K562 (cell line): Measurements from ENCODE around the gene ANO10. TPM values are rescaled to one million over a fixed set of nuclear protein-coding genes. Genes with fewer than 3 reads are reported as not detected.

Experiments used
- BACH1 ChIP-seq: fragments of 200-800 bp; sonication (Bioruptor generic); IDR thresholded peaks from 2 replicates; pipeline ENCODE4 v1.6.1; 2016; ENCODE audit warnings: missing genetic modification characterization, missing compliant biosample characterization
- CBX2 ChIP-seq: fragments of 200-600 bp; sonication (generic); IDR thresholded peaks from one replicate; pipeline ENCODE4 v1.6.1; 2012; ENCODE audit warnings: mild to moderate bottlenecking, low read length, inconsistent platforms; ENCODE audit not compliant: insufficient read depth, poor library complexity, severe bottlenecking
- CREB1 ChIP-seq, 2 experiments: sonication (generic) in 1 of 2; formaldehyde crosslinking in 1 of 2; IDR thresholded peaks; 2 replicates each; pipeline versions ENCODE4 v1.6.1 to v1.8.0; 2012 to 2022; ENCODE audit warnings: inconsistent platforms in 1 of 2, mild to moderate bottlenecking in 1 of 2, missing genetic modification reagents in 1 of 2, moderate library complexity in 1 of 2
- CREM ChIP-seq: IDR thresholded peaks from 2 replicates; pipeline ENCODE4 v1.6.1; 2014; ENCODE audit warnings: antibody characterized with exemption, low read depth
- HOXB6 ChIP-seq: fragments of 250-450 bp; sonication (Bioruptor Pico); IDR thresholded peaks from 2 replicates; pipeline ENCODE4 v1.5.1; 2022; ENCODE audit warnings: mild to moderate bottlenecking, borderline replicate concordance
- KLF16 ChIP-seq: IDR thresholded peaks from 2 replicates; pipeline ENCODE4 v1.6.1; 2016; ENCODE audit warnings: antibody characterized with exemption
- LARP7 ChIP-seq: fragments of 450-650 bp; IDR thresholded peaks from 2 replicates; pipeline ENCODE4 v1.6.1; 2016
- MAFG ChIP-seq: fragments of 450-650 bp; conservative IDR thresholded peaks from 2 replicates; pipeline ENCODE4 v1.6.1; 2016; ENCODE audit warnings: missing genetic modification characterization, missing compliant biosample characterization
- POLR2AphosphoS5 ChIP-seq: IDR thresholded peaks from 2 replicates; pipeline ENCODE4 v1.6.1; 2011; ENCODE audit warnings: mild to moderate bottlenecking, low read depth, low read length, moderate library complexity; ENCODE audit not compliant: control insufficient read depth, insufficient read depth
- POLR3G ChIP-seq: IDR thresholded peaks from 2 replicates; pipeline ENCODE4 v1.6.1; 2011; ENCODE audit not compliant: insufficient read length, insufficient replicate concordance; ENCODE audit errors: extremely low read depth
- RBM25 ChIP-seq: fragments of 200-400 bp; formaldehyde crosslinking; IDR thresholded peaks from 2 replicates; pipeline ENCODE4 v1.6.1; 2018; ENCODE audit warnings: low read length, low read depth, moderate library complexity; ENCODE audit not compliant: severe bottlenecking
- RBM34 ChIP-seq: fragments of 200-400 bp; formaldehyde crosslinking; IDR thresholded peaks from 2 replicates; pipeline ENCODE4 v1.6.1; 2018; ENCODE audit warnings: low read length, borderline replicate concordance; ENCODE audit not compliant: insufficient read depth
- TAL1 ChIP-seq: fragments of 450-650 bp; IDR thresholded peaks from 2 replicates; pipeline ENCODE4 v1.6.1; 2016; ENCODE audit warnings: mild to moderate bottlenecking
- TBP ChIP-seq: optimal IDR thresholded peaks from 2 replicates; pipeline ENCODE3; 2011; ENCODE audit warnings: low read depth, low read length, improper control_type of control experiment
- ZNF143 ChIP-seq: sonication (generic); formaldehyde crosslinking; IDR thresholded peaks from 2 replicates; pipeline ENCODE4 v1.9.0; 2022; ENCODE audit warnings: mild to moderate bottlenecking, missing genetic modification reagents
- ZNF57 ChIP-seq: fragments of 450-650 bp; formaldehyde crosslinking; IDR thresholded peaks from 2 replicates; pipeline ENCODE4 v1.4.0; 2020; ENCODE audit warnings: mild to moderate bottlenecking, moderate library complexity
- ZNF584 ChIP-seq: fragments of 200-800 bp; sonication (Bioruptor generic); IDR thresholded peaks from 2 replicates; pipeline ENCODE4 v1.6.1; 2016; ENCODE audit warnings: low read depth, mild to moderate bottlenecking, missing genetic modification characterization, missing compliant biosample characterization
- polyA plus RNA-seq, 8 experiments: library from polyadenylated mRNA; depleted of rRNA in 4 of 8; stranded (reverse) in 5 of 8; unstranded in 3 of 8; fragments of >200 nt; fragmentation: Nextera tagmentation in 2 of 8; fragmentation: Illumina TruSeq in 1 of 8; extraction: Ambion mirVana in 2 of 8; extraction: Trizol in 1 of 8; gene quantifications; 2 replicates each; pipeline versions ENCODE4 v1.2.1 to v1.2.3, GENCODE V29; 2011 to 2014; ENCODE audit warnings: inconsistent platforms in 1 of 8, missing spikeins in 1 of 8
- total RNA-seq, 7 experiments: library from RNA; depleted of rRNA in 6 of 7; stranded (reverse); fragments of >200 nt in 6 of 7; fragmentation: Illumina TruSeq in 2 of 7; extraction: Trizol in 2 of 7; gene quantifications; 2 replicates each; pipeline versions ENCODE4 v1.2.1 to v1.2.3, GENCODE V29; 2011 to 2021; ENCODE audit warnings: low replicate concordance in 1 of 7
- TF ChIP-seq, protein P1 (sequence below): IDR thresholded peaks from 3 replicates; pipeline ENCODE4 v1.6.1; 2011; ENCODE audit warnings: borderline replicate concordance, mild to moderate bottlenecking, moderate library complexity; ENCODE audit not compliant: insufficient read length; ENCODE audit errors: extremely low read depth
- TF ChIP-seq, protein P2 (sequence below), 2 experiments: IDR thresholded peaks; 2 replicates each; pipeline ENCODE4 v1.6.1; 2012; ENCODE audit warnings: improper control_type of control experiment in 2 of 2, low read depth in 2 of 2, low read length in 2 of 2, borderline replicate concordance in 1 of 2
- TF ChIP-seq, protein P3 (sequence below), 2 experiments: fragments of 450-650 bp; IDR thresholded peaks; 2 replicates each; pipeline ENCODE4 v1.6.1; 2016
- TF ChIP-seq, protein P4 (sequence below): fragments of 250-450 bp; sonication (Bioruptor Pico); IDR thresholded peaks from 2 replicates; pipeline ENCODE4 v1.8.0; 2022; ENCODE audit warnings: inconsistent platforms

ANO10 gene
- total and polyA plus RNA-seq, 9 of the 15 experiments (the other 6 are each of a cell fraction or from before 2014, with no cell fraction given) = 6.4 to 46.0 (median 32.3) TPM

DNA sequence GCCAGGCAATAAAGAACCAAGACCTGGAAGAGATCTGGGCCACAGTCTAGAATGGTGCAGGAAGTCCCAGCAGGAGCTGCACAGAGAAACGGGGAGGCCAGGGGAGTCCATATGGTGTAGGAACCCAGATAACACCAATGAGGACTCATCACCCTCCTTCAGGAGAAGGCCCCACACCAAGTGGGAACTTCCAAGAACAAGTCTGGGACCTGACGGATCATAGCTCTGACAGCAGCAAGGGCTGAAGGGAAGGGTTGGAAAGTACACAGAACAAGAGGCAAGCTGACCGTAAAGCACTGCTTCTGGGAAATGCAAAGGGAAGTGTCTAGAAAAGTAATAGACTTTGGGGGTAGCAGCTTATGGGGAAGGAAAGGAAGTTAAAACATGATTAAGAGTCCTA, 34.5 kb downstream of the ANO10 start (continued):
- peak; percentile 28; the same call in 1 of the 2 replicates for TF ChIP-seq BACH1 (tag)
- no peak for TF ChIP-seq ZNF143
- TF ChIP-seq RBM34 = no peak
- no peak for TF ChIP-seq TBP
- TF ChIP-seq POLR2AphosphoS5 = no peak
- TF ChIP-seq TAL1 = no peak
- no peak for TF ChIP-seq LARP7
- TF ChIP-seq KLF16 = no peak
- TF ChIP-seq, protein P1, sequence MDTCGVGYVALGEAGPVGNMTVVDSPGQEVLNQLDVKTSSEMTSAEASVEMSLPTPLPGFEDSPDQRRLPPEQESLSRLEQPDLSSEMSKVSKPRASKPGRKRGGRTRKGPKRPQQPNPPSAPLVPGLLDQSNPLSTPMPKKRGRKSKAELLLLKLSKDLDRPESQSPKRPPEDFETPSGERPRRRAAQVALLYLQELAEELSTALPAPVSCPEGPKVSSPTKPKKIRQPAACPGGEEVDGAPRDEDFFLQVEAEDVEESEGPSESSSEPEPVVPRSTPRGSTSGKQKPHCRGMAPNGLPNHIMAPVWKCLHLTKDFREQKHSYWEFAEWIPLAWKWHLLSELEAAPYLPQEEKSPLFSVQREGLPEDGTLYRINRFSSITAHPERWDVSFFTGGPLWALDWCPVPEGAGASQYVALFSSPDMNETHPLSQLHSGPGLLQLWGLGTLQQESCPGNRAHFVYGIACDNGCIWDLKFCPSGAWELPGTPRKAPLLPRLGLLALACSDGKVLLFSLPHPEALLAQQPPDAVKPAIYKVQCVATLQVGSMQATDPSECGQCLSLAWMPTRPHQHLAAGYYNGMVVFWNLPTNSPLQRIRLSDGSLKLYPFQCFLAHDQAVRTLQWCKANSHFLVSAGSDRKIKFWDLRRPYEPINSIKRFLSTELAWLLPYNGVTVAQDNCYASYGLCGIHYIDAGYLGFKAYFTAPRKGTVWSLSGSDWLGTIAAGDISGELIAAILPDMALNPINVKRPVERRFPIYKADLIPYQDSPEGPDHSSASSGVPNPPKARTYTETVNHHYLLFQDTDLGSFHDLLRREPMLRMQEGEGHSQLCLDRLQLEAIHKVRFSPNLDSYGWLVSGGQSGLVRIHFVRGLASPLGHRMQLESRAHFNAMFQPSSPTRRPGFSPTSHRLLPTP = no peak
- TF ChIP-seq MAFG (tag) = no peak
- TF ChIP-seq, protein P2, sequence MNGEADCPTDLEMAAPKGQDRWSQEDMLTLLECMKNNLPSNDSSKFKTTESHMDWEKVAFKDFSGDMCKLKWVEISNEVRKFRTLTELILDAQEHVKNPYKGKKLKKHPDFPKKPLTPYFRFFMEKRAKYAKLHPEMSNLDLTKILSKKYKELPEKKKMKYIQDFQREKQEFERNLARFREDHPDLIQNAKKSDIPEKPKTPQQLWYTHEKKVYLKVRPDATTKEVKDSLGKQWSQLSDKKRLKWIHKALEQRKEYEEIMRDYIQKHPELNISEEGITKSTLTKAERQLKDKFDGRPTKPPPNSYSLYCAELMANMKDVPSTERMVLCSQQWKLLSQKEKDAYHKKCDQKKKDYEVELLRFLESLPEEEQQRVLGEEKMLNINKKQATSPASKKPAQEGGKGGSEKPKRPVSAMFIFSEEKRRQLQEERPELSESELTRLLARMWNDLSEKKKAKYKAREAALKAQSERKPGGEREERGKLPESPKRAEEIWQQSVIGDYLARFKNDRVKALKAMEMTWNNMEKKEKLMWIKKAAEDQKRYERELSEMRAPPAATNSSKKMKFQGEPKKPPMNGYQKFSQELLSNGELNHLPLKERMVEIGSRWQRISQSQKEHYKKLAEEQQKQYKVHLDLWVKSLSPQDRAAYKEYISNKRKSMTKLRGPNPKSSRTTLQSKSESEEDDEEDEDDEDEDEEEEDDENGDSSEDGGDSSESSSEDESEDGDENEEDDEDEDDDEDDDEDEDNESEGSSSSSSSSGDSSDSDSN (IDR thresholded peaks at IDR 0.05; ENCODE audit: borderline replicate concordance in 1 of 2, low read depth in 2 of 2, low read length in 2 of 2) = no peak
- TF ChIP-seq CREM = peak; percentile 17; the same call in 1 of the 2 replicates
- TF ChIP-seq, protein P3, sequence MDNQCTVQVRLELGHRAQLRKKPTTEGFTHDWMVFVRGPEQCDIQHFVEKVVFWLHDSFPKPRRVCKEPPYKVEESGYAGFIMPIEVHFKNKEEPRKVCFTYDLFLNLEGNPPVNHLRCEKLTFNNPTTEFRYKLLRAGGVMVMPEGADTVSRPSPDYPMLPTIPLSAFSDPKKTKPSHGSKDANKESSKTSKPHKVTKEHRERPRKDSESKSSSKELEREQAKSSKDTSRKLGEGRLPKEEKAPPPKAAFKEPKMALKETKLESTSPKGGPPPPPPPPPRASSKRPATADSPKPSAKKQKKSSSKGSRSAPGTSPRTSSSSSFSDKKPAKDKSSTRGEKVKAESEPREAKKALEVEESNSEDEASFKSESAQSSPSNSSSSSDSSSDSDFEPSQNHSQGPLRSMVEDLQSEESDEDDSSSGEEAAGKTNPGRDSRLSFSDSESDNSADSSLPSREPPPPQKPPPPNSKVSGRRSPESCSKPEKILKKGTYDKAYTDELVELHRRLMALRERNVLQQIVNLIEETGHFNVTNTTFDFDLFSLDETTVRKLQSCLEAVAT (IDR thresholded peaks at IDR 0.05) = peak in 1 of 2 experiments; percentile 48; a peak in 2 of 4 replicates
- no peak for TF ChIP-seq ZNF584
- TF ChIP-seq, protein P4, sequence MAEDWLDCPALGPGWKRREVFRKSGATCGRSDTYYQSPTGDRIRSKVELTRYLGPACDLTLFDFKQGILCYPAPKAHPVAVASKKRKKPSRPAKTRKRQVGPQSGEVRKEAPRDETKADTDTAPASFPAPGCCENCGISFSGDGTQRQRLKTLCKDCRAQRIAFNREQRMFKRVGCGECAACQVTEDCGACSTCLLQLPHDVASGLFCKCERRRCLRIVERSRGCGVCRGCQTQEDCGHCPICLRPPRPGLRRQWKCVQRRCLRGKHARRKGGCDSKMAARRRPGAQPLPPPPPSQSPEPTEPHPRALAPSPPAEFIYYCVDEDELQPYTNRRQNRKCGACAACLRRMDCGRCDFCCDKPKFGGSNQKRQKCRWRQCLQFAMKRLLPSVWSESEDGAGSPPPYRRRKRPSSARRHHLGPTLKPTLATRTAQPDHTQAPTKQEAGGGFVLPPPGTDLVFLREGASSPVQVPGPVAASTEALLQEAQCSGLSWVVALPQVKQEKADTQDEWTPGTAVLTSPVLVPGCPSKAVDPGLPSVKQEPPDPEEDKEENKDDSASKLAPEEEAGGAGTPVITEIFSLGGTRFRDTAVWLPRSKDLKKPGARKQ (CRISPR knock-in tag) = no peak
- no peak for TF ChIP-seq HOXB6 (CRISPR knock-in tag)
- TF ChIP-seq CBX2 = no peak
- no peak for TF ChIP-seq POLR3G
- TF ChIP-seq RBM25 = no peak
- TF ChIP-seq CREB1 (IDR thresholded peaks at IDR 0.05) = no peak
- TF ChIP-seq CREB1 (CRISPR knock-in tag; IDR thresholded peaks at IDR 0.05) = no peak
- no peak for TF ChIP-seq ZNF57 (CRISPR knock-in tag)
